ENCODE measurements around the gene NCOA1.
"Not testable (repeated sequence)": the region's sequence is repeated elsewhere in the genome, so short reads cannot be mapped to it uniquely, and the experiment has no call there.

The NCOA1 gene

GRCh38 chr2:24577481-24577880 lies 86.4 kb downstream of the NCOA1 start:
- no peak for DNase-seq (ENCODE audit: low spot score)

DNA sequence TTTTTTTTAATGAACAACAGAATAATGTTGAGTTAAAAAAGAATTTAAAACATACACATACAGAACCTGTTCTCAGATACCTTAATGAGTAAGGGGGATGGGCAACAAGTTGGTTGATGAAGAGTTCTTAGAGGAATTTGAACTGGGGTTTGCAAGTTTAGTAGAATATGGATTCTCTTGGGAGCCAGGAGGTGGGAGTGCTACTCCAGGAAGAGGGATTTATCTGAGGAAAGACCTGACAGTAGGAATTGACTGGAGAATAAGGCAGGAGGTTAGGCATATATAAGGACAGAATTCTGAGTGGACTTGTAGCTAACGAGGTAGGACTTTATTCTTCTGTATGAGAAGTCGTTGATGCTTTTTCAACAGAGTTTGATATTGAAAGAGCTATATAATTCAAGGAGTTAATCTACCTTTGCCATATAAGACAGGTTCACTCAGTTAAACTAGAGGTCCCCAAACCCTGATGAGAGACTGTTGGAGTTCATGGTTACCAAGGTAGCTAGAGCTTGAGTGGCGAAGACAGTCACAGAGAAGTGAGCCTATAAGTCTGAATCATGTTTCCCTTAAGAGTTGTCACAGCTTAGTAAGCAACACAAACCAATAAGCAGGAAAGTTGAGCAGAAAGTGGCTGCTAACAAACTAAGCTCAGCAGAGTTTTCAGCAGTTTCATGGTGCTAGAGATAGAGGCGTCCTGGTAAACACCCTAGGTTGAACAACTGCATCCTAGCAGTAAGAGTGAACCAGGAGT lies 88.2 kb downstream of the NCOA1 start:
- DNase-seq (ENCODE audit: low spot score): no peak

DNA sequence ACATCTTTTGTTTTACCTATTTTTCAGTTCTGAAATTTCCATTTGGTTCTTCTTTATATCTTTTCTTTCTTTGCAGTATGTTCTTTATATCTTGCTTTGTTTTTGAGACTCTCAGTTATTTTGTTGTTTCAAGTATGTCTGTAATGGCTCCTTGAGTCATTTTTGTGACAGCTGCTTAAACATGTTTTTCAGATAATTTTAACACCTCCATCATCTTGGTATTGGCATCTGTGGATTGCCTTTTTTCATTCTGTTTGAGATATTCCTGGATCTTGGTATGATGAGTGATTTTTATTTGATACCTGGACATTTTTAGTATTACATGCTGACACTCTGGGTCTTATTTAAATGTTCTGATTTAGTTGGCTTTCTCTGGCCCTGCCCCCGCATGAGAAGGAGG lies 89.5 kb downstream of the NCOA1 start:
- DNase-seq (ENCODE audit: low spot score): no peak

DNA sequence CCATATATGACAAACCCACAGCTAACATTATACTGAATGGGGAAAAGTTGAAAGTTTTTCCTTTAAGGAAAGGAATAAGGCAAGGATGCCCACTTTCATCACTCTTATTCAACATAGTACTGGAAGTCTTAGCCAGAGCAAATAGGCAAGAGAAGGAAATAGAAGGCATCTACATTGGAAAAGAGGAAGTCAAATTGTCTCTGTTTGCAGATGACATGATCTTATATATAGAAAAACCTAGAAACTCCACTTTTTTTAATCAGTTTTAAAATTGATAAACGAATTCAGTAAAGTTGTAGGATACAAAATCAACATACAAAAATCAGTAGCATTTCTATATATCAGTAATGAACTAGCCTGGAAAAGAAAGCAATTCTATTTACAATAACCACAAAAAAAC lies 90.9 kb downstream of the NCOA1 start:
- DNase-seq (ENCODE audit: low spot score): not testable (repeated sequence)

DNA sequence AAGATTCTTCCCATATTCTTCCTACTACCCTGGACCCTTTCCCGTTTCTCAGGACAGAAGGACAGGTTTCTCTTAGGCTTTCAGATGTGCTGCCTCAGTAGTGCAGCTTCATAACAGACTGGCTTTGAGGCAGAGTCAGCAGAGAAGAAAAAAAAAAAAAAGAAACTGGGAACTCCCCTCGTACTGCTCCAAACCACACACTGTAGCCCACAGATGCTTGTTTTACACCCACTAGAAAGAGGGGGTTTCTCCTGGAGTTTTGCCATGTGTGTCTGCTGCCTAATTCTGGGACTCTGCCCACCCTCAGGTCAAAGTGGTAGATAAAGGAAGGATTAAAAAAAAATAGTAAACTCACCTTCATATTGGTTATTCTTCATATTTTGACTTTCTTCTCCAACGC lies 95.9 kb downstream of the NCOA1 start:
- DNase-seq (ENCODE audit: low spot score): no peak

- no peak for DNase-seq (ENCODE audit: low spot score)
Observed at GRCh38 chr2:24588294-24588693, 97.2 kb downstream of the NCOA1 start.

GRCh38 chr2:24592441-24593100 lies 101.5 kb downstream of the NCOA1 start:
- DNase-seq (ENCODE audit: low spot score): no peak

GRCh38 chr2:24594283-24594682 lies 103.2 kb downstream of the NCOA1 start:
- DNase-seq (ENCODE audit: low spot score): no peak

GRCh38 chr2:24597181-24597870 lies 106.3 kb downstream of the NCOA1 start:
- DNase-seq (ENCODE audit: low spot score): no peak

DNA sequence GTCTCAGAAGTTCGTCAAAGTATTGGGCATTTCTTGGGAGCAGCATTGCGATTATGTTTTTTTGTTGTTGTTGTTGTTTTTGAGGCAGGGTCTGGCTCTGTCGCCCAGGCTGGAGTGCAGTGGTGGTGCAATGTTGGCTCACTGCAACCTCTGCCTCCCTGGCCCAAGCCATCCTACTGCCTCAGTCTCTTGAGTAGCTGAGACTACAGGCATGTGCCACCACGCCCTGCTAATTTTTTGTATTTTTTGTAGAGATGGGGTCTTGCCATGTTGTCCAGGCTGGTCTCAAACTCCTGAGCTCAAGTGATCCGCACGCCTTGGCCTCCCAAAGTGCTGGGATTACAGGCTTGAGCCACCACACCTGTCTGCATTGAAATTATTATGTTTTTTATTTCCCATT lies 109.1 kb downstream of the NCOA1 start:
- not testable (repeated sequence) for DNase-seq (ENCODE audit: low spot score)

DNA sequence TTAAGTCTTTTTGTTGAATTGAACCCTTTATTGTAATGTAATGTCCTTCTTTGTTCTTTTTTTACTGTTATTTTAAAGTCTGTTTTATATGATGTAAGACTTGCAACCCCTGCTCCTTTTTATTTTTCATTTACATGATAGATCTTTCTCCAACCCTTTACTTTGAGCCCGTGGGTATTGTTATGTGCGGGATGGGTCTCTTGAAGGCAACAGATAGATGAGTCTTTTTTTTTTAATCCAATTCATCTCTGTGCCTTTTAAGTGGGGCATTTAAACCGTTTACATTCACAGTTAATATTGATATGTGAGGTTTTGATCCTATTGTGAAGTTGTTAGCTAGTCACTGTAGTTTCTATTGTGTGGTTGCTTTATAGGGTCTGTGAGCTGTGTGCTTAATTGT lies 120.6 kb downstream of the NCOA1 start:
- no peak for DNase-seq (ENCODE audit: low spot score)

- no peak for DNase-seq (ENCODE audit: low spot score)
Observed at GRCh38 chr2:24613154-24613814, 122.2 kb downstream of the NCOA1 start.

DNA sequence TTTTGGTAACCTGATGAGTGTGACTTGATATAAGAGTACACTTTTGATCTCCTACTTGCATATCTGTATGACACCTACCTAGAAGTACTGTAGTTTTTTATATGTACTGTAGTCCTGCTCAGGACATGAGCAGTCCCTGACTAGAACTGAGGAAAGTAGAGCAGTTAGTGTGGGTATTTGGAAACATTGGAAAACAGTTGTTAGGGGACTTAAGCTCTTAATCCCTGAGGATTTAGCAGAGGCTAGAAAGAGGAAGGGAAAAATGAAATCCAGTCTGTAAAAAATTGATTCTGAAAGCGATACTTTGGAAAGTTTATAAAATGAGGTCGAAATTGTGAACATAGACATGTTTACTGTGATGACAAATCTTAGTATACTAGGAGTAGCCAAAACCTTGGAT lies 125.6 kb downstream of the NCOA1 start:
- no peak for DNase-seq (ENCODE audit: low spot score)

DNA sequence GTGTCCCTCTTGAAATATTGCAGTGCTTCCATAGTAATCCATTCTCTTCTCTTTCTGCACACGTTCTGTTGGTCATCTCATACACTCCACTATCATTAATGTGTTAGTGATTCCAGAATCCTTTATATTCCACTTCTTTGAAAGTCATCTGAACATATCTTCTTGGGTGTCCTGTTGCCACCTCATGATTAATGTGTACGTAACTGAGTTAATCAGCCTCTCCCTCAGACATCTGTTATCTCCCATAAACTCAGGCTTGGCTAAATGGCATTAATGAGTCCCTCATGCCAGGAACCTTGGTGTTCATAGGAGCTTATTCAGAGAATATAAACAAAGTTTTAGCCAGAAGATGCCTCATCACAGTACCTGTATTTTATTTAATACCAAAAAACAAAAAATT lies 126.4 kb downstream of the NCOA1 start:
- no peak for DNase-seq (ENCODE audit: low spot score)

- no peak for DNase-seq (ENCODE audit: low spot score)
Observed at GRCh38 chr2:24618144-24618543, 127.1 kb downstream of the NCOA1 start.

DNA sequence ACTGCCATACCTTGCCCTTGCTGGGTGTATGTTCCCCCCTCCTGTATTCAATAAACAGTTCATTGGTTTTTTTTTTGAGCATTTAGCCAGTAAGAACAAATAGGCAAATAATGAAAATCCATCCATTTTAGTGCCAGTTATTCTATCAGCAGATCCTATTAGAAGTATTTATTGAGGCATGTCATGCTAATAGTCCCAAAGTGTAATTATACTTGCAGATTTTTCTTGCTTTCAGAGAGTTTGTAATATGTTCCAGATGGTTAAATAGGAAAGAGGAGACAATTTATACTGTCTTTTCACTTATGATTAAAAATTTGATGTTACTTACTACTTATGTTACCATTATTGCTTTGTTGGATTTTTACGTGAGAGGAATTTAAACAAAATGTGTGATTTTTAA lies 127.6 kb downstream of the NCOA1 start:
- no peak for DNase-seq (ENCODE audit: low spot score)

DNA sequence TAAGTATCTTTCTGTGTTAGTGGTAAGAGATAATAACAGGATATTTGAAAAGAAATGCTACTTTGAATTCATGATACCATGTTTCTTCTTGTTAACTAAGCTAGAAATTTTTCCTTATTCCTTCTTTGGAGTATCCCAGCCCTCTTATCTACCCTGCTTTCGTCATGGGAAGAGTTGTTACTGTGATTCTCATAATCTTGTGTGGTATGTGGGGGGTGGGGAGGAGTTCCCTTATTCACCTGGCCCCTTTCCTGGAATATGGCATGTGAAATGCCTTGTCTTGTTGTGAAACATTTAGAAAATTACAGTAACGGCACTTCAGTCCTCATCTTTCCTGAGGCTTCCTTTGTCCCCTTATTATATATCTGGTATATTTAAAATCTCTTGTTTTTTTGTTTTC lies 129.9 kb downstream of the NCOA1 start:
- DNase-seq (ENCODE audit: low spot score): no peak

GRCh38 chr2:24621779-24622538 lies 130.9 kb downstream of the NCOA1 start:
- DNase-seq (ENCODE audit: low spot score): no peak

GRCh38 chr2:24623535-24623934 lies 132.5 kb downstream of the NCOA1 start:
- DNase-seq (ENCODE audit: low spot score): no peak

DNA sequence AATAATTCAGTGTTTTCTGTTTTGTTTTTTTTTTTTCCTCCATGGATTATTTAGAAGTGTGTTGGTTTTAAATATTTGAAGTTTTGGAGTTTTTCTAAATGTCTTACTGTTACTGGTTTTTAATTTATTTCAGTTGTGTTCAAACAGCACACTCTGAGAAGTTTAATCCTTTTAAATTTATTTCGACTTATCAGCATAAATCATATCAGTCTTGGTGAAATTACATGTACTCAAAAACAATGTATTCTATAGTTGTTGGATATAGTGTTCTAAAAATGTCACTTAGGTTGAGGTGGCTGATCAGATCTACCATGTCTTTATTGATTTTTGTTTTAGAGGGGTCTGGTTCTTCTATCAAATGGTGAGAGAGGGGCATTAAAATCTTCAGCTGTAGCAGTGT lies 134.7 kb downstream of the NCOA1 start:
- DNase-seq (ENCODE audit: low spot score): no peak

DNA sequence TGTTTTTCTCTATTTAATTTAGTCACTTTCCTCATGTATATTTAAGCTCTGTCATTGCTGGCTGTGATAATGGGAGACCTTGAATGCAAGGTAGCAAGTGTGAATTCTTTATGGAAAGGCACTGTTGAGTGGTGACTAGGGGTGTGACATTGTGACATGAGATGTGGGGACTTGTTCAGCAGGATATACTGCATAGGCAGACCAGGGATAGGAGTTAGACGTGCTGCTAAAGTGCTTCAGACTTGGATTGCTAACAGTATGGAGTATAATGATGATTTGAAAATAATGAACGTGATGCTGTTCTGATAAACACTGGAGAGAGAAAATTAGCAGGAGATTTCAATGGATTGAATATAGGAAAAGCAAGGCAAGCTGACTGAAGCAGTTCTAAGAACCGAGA lies 135.1 kb downstream of the NCOA1 start:
- no peak for DNase-seq (ENCODE audit: low spot score)

DNA sequence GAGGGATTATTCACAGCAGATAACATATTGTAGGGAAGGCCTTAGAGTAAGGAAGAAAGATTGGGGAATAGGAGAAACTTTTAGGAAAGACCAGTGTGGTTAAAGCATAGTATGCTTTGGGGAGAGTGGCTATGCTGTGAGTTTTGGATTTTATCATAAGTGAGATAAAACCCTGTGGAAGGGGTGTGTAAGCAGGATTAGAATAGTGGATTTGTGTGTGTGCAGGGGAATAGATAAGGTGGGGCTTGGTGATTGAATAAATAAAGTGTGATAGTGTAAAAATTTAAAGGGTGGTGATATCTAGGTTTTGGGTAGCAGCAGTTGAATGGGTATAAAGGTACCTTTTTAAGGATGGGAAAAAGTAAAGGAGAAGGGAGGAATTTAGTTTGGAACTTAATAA lies 137.7 kb downstream of the NCOA1 start:
- no peak for DNase-seq (ENCODE audit: low spot score)

Measured in Ammon's horn (tissue), 1 donor.